HG03571 (cell line): ENCODE measurements around the gene FCN3.

Source experiments
- ATAC-seq: cut with Tn5 transposase; IDR thresholded peaks from one replicate; pipeline ENCODE4 v1.9.1; 2021; ENCODE audit not compliant: unreplicated experiment

The FCN3 gene

DNA sequence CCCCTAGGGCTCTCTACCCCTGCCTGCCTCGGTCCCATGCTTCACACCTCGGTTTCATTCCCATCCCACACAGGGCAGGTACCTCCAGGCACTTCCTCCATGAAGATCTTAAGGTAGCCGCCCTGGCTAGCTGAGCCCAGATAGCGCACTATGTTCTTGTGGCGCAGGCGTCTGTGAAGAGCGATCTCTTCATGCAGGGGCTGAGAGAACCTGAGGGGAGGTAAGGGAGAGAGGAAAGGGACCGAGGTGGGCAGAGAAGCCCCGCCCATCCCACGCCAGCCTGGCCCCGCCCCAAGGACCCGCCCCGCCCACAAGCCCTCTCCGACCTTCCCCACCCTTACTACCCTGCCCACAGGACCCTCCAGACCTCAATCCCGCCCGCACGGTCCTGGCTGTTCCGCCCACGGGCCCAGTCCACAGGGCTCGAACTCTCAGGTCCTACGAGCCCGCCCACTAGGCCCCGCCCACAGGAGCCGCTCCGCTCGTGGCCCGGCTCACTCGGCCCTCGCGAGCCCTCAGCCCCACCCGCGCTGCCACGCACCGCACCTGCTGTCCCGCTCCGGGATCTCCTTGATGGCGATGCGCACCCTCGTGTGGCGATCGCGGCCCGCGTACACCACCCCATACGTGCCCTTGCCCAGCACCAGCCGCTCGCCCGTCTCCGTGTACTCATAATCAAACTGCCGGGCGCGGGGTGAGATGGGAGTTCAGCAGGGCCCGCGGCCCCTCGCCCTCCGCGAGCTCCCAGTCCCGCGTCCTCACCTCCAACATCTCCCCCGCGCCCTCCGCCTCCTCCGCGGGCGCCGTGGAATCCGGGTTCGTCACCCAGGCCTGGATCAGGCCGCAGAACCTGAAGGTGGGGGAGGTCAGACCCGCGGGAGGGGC lies 14.2 kb downstream of the FCN3 start:
- no peak for ATAC-seq

DNA sequence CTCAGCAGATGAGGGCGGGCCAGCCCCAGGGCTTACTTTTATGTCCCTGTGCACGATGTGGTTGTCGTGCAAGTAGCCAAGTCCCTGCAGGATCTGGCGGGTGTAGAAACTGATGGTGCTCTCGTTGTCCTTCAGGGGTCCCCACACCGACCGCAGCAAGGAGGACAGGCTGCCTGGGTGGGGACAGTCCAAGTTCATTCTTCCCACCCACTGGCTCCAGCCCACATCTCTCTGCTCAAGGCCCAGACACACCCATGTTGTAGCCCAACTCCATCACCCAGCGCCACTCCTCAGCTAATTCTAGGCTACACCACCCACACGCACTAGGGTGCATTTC lies 14.8 kb downstream of the FCN3 start:
- ATAC-seq: no peak

DNA sequence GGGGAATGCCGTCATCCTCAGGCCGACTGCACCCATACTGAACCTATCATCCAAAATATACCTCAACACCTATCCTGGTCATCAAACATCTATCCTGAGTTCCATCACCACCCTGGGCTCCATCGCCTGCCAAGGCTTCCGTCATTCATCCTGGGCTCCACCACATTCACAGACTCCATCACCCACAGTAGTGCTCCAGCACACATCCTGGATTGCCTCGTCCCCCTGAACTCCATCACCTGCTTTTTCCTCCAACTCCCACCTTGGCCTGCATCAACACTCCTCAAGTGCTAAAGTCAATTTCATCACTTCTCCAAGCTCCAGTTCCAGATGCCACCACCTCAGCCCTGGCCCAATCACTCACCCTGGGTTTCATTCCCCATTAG lies 15.7 kb downstream of the FCN3 start:
- ATAC-seq: no peak

DNA sequence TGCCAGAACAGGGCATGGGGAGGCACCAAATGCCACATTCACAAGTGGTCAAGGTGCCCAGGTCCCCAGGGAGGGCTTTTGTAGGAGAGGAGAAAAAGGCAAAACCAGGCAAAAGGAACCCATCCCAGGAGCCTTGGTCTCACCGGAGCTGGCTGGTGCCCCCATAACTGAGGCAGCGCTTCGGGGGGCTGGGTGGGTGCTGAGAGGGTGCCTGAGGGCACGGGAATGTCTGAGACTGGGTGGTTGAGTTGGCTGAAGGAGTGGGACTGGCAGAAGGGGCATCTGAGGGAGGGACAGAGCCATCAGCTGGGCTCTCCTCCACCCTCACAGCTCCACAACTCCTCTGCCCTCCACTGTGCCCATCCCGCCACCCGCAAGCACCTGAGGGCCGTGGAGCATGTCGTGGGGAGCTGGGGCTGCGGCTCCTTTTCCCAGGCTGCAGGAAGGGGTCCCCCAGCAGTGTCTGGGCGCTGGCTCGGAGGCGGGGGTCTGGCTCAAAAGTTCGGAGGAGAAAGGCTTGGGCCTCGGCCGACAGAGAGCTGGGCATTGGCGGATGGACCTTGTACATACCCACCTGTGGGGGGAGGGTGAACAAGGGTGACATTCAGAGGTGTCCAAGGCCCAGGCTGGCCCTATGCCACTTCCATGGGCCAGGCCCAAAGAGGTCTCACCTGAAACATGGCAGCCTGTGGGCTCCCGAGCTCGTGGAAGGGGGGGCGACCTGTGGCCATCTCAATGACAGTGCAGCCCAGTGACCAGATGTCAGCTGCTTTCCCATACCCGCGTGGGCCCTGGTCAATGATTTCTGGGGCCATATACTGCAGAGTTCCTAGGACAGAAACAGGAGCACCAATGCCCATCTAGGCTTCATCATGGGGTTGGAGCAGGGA lies 16.3 kb downstream of the FCN3 start:
- ATAC-seq: no peak

DNA sequence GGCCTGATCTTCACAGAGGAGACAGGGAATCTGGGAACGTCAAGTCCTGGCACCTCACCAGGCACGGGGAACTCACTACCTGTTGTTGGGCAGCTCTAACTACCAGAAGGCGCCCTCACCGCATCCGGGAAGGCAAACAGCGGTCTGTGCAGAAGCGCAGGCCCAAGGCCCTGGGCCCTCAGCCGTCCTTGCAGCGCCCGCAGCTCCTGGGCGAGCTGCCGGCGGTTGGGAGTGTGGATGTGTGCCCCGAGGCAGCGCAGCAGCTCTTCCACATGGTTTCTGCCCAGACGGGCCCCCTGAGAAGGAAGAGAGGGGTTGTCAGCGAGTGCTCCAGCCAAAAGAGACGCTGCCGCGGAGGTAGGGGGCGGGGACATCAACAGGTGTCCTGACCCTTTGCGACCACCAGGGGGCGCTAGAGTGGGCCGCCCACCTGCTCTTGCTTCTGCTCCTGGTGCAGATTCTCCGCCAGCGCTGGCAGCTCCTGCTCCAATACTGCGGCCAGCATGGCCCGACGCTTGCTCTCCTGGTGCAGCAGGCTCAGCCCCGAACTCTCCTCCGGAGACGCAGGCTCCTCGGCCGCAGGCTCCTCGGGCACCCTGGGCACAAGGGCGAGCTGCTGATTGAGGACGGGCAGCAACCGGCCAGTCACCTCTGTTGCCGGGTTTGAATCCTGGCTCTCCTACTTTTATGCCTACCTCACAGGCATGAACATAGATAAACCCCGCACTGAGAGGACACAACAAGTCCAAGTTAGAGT lies 17.2 kb downstream of the FCN3 start:
- ATAC-seq: no peak

DNA sequence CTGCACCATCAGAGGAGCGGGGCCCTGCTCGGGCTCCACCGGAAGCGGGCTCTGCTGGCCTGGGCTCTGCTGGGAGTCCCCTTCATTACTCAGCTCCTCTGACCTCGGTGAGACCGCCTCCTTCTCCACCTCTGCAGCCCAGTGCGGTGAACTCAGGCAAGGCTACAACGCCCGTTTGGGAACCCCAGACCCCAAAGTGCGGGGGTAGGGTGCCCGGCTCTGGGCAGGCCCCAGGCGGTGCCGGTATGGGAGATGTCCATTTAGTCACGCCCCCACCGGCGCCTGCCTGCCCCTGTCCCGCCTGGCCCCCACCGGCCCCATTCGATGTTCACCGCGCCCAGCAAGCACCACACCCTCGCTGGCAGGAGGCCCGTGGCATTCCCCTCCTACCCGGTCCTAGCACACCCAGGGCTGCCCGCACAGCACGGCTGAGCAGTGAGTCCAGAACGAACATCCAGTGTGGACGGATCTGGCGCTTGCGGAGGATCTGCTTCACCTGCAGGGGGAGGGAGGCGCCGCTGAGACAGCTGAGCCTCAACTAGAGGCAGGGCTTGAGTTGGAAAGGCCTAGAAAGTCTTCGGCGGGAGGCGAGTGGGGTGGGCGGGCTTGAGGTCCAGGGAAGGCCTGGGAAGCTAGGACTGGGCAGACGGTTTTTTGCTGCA lies 17.9 kb downstream of the FCN3 start:
- no peak for ATAC-seq

DNA sequence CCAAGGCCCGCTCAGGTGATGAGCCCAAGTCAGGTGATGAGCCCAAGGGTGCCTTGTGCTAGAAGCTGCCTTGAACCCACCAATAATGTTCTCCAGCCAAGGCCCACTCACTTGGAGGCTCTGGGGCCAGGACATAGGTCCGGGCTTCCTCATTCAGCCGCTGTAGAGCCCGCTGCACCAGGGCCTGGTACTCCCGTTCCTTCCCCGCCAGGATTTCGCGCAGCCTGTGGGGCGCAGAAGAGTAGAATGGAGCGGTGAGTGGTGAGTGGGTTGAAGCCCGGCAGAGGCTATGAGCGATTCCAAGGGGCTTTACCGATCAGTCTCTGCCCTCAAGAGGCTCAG lies 18.4 kb downstream of the FCN3 start:
- no peak for ATAC-seq

DNA sequence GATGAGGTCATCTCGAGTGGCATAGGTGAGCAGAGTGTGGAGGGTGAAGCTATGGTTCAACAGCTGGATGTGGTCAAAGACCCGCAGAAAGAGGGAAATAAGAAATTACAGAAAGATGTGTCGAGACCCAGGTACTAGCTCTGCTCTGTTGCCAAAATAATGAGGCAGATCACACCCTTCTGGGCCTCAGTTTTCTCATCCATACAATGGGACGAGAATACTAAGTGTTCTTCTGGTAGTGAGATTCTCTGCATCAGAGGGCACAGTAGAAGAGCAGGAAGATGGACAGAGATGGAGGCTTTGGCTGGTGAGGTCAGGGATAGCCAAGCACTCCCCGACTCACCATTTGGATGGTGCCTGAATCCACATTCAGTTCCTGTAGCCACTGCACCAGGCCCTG lies 18.9 kb downstream of the FCN3 start:
- ATAC-seq: no peak

DNA sequence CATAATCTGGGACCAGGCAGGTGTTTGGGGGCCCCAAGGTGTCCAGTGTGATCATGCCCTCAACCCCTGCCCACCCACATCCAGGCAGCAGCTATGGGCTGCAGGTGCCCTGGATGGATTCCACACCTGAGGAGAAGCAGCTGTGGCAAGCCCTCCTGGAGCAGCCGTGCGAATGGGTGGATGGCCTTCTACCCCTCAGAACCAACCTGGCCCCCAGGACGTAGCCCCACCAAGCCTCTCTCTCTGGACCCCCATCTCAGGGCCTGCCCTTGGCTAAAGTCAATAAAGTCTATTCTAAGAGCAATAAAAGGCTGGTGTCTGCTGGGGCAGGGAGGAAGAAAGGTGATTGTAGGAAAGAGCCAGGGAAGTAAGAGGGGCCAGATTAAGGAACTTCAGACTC lies 21.0 kb downstream of the FCN3 start:
- ATAC-seq: no peak

DNA sequence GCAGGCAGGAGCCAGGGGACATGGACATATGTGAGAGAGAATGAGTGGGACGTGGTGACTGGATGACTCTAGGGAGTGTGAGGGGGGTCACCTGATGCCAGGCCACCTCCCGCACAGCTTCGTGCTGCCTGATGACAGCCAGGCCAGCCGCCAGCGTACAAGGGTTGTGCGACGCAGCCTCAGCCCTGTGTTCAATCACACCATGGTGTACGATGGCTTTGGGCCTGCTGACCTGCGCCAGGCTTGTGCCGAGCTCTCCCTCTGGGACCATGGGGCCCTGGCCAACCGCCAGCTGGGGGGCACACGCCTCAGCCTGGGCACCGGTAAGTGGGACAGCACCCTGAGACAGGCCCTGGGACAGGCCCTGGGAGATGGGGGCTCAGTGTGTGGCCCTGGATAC lies 21.5 kb downstream of the FCN3 start:
- no peak for ATAC-seq

DNA sequence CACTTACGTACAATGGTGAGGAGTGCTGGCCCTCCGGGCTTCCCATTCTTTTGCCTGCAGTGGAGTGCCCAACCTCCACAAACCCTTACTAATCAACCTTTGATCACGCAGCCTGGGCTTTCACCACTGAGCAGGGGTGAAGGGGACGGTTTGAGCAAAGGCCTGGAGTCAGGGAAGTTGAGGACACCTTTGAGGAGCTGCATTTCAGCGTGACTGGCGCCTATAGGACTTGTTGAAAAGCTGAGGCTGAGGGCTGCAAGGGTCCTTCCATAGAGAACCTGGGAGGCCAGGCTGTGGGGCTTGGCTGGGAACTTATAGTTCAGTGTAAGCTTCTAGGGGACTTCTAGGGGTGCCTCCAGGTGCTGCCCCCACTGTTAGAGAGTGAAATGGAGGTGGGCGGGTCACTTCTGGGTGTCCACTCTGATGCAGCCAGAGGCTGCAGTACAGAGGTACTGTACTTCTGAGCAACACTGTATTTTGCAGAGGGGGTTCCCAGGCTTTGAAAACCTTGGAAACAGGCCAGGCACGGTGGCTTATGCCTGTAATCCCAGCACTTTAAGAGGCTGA lies 23.0 kb downstream of the FCN3 start:
- ATAC-seq: no peak

DNA sequence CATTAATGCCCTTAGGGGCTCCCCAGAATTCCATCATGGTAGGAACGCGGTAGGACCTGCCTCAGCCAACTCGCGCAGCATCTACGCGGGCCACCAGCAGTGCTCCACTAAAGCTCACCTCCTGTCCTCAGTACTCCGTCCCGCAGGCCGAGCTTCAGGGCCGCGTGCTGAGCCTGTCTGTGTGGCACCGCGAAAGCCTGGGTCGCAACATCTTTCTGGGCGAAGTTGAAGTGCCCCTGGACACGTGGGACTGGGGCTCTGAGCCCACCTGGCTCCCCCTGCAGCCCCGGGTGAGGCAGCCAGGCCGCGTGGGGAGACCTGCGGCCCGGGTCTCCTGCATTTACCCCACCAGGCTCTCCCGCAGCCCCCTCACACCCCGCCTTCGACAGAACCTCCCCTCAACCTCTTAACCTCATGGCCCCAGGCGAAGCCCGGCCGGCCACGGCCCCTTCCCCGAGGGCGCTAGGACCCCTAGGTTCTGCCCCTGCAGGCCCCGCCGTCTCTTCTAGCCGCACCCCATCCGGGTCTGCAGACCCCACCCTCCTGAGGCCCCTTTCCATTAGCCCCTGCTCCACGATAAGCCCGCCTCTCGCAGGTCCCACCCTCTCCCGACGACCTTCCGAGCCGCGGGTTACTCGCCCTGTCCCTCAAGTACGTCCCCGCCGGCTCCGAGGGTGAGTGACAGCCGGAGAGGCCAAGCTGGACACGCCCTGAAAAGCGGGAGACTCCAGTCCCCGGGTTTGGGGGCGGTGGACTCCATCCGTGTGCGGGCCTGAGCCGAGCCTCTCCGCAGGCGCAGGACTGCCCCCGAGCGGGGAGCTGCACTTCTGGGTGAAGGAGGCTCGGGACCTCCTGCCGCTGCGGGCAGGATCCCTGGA lies 23.7 kb downstream of the FCN3 start:
- no peak for ATAC-seq

DNA sequence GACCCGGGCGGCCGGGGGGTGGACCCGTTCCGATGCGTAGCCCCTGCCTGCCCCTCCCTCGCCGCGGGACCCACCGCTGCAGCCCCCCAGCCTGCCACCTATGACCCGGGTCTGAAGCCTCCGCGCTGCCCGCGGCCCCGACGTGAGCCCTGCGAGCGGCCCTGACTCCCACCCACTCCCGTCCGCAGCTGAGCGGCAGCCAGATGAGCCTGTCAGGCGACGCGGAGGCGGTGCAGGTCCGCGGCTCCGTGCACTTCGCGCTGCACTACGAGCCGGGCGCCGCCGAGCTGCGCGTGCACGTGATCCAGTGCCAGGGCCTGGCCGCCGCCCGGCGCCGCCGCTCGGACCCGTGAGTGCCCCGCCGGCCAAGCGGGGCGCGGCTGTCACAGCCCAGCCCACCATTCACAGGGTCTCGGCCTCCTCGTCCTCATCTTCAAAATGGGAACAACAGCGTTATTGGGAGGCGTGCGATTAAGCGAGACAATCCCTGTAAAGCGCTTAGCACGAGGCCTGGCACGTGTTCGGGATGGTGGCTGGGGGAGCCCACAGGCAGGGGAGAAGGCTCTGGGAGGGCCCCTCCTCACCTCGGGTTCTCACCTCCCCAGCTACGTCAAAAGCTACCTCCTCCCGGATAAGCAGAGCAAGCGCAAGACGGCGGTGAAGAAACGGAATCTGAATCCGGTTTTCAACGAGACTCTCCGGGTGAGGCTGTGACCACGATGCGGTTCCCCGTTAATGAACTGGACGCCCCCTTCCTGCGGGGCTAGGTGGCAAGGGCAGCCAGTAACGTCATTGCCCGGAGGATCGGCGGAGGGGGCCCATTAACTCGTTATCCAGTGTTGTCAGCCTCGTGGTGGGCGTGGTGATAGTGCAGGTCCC lies 24.6 kb downstream of the FCN3 start:
- ATAC-seq: no peak

DNA sequence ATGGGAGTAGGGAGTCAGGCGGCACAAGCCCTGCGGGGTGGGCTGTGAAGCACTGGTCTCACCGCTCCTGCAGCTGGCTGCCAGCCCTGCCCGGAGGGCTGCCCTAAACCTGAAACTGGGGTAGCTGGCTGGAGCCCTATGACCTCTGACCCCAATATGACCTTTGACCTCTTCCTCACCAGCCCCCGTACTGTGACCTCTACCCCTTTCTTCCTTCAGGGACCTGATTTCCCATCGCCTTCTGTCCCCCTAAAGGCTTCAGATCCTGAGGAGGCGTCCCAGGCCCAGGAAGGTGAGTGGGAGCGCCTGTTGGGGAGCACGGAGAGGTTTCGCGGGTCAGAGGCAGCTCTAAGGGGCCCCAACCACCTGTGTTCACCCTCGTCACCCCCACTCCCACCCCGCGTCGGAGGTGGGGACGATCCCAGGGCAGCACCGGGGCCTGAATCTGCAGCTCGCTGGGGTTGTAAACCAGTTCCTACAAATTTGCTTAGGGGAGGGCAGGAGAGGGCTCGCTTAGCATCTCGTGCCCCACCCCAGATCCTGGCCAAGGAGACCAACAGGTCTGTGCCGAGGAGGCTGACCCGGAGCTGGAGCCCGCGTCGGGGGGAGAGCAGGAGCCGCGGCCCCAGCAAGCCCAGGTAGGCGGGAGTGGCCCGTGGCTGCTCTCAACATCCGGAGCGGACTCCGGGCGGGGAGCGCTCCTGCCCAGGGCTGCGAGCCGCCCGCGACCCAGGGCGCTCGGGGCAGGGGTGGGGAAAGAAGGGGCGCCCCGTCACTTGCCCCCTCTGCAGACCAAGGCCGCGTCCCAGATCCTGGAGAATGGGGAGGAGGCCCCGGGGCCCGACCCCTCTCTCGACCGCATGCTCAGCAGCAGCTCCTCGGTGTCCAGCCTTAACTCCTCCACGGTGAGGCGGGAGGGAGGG lies 25.5 kb downstream of the FCN3 start:
- no peak for ATAC-seq

DNA sequence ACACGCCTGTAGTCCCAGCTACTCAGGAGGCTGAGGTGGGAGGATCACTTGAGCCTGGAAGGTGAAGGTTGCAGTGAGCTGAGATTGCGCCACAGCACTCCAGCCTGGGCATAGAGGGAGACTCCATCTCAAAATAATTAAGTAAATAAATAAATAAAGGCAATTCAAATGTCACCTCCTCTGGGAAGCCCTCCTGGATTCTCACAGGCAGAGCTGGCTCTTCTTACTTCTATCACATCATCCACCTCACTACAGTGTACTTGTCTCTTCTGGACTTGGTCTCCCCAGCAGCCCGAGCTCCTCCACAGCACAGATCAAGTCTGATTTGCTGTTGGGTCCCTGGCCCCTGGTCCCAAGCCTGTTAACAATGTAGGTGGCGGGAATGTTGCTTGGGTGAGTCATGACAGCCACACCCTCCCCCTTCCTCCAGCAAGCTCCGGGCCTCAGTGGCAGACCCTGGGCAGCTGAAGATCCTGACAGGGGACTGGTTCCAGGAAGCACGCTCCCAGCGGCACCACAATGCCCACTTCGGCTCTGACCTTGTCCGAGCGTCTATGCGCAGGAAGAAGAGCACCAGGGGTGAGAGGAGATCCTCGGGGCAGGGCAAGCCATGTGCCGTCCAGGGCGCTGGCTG lies 27.5 kb downstream of the FCN3 start:
- ATAC-seq: no peak

DNA sequence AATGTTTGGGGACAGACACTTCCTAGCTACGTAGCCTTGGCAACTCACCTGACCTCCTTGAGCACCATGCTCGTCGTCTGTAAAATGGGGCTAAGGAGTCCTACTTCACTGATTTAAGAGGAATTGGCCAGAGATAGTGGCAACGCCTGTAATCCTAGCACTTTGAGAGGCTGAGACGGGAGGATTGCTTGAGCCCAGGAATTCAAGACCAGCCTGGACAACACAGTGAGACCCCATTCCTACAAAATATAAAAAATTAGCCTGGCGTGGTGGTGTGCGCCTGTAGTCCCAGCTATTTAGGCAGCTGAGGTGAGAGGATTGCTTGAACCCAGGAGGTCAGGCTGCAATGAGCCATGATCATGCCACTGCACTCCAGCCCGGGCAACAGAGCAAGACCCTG lies 28.3 kb downstream of the FCN3 start:
- no peak for ATAC-seq

DNA sequence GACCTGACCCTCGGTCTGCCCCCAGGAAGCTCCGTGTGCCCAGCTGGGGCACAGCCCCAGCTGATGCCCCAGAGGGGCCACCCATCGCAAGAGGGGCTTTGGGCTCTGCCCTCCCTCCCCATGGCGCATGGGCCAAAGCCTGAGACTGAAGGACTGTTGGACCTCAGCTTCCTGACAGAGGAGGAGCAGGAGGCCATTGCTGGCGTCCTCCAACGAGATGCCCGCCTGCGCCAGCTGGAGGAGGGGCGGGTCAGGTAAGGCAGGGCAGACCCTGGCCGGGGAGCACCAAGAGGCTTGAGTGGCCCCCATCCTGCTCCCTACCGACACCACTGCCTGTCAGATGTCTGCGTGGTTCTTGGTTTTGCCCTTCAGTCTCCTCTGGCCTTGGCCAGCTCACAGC lies 29.4 kb downstream of the FCN3 start:
- ATAC-seq: no peak
